KMS-11 (cell line): ENCODE results near the gene OOSP1.

Experiments
- H2AFZ ChIP-seq: fragments of 200-600 bp; sonication (generic); 2 replicates; pipeline ENCODE4 v1.6.1; 2016; ENCODE audit warnings: antibody characterized with exemption, mixed run types, low read depth
- H3K27ac ChIP-seq: fragments of 200-600 bp; sonication (generic); 2 replicates; pipeline ENCODE4 v1.6.1; 2016; ENCODE audit warnings: mild to moderate bottlenecking, mixed run types
- H3K27me3 ChIP-seq: fragments of 200-600 bp; sonication (generic); 2 replicates; pipeline ENCODE4 v1.6.1; 2017; ENCODE audit warnings: mild to moderate bottlenecking, low read depth, mixed run types, moderate library complexity; ENCODE audit not compliant: insufficient read depth
- H3K36me3 ChIP-seq: fragments of 200-600 bp; sonication (generic); 2 replicates; pipeline ENCODE4 v1.6.1; 2017; ENCODE audit warnings: mild to moderate bottlenecking, mixed run types; ENCODE audit not compliant: insufficient read depth
- H3K4me1 ChIP-seq: fragments of 200-600 bp; sonication (generic); 2 replicates; pipeline ENCODE4 v1.6.1; 2016; ENCODE audit warnings: mild to moderate bottlenecking, low read depth, mixed run types; ENCODE audit not compliant: poor library complexity, severe bottlenecking
- H3K4me2 ChIP-seq: fragments of 200-600 bp; sonication (generic); 2 replicates; pipeline ENCODE4 v1.7.0; 2016; ENCODE audit warnings: mild to moderate bottlenecking, mixed run types
- H3K4me3 ChIP-seq: fragments of 200-600 bp; sonication (generic); IDR thresholded peaks from 2 replicates; pipeline ENCODE4 v1.6.1; 2017; ENCODE audit warnings: low read depth, low read length, mixed read lengths; ENCODE audit not compliant: insufficient read depth
- H3K79me2 ChIP-seq: fragments of 200-600 bp; sonication (generic); 2 replicates; pipeline ENCODE4 v1.6.1; 2016; ENCODE audit warnings: low read depth, mixed run types; ENCODE audit not compliant: insufficient read depth
- H3K9ac ChIP-seq: fragments of 200-600 bp; sonication (generic); 2 replicates; pipeline ENCODE4 v1.6.1; 2016; ENCODE audit warnings: mild to moderate bottlenecking, mixed run types
- H4K20me1 ChIP-seq: fragments of 200-600 bp; sonication (generic); 2 replicates; pipeline ENCODE4 v1.6.1; 2016; ENCODE audit warnings: mild to moderate bottlenecking, mixed run types; ENCODE audit not compliant: insufficient read depth
- TF ChIP-seq, protein P1 (sequence below): fragments of 200-600 bp; sonication (generic); conservative IDR thresholded peaks from 2 replicates; pipeline ENCODE4 v1.6.1; 2017; ENCODE audit warnings: low read depth, mild to moderate bottlenecking, antibody characterized with exemption, low read length, moderate library complexity, mixed read lengths

The OOSP1 gene

DNA sequence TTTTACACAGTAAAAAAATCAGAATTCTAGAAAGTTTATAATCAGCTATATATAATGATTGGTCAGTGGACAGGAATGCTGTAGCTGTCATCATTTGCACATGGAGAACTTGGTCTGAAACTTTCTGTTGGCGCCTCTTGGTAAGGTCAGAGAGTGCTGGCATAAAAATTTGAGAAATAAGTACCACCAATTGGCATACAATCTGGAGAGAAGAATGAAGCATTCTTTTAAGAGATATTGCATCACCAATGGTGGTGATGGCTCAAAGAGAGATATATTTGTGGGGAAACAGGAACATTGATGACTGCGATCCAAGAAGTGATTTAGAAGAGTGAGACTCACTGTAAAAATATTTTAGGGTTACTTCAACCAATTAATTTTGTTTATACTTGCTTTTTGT lies 19.8 kb upstream of the OOSP1 start:
- Histone ChIP-seq H3K9ac (no peak overlapping the region), H3K79me2 (no peaks in the 10 kb centered on the region), H3K27ac (no peak overlapping the region), H3K4me1 (no peaks in the 10 kb centered on the region), H3K36me3 (no peaks in the 10 kb centered on the region), H2AFZ (no peak overlapping the region), H3K4me2 (no peak overlapping the region), H3K27me3 (no peaks in the 10 kb centered on the region), H3K4me3 (no peak overlapping the region), H4K20me1 (no peaks in the 10 kb centered on the region)
- TF ChIP-seq, protein P1, sequence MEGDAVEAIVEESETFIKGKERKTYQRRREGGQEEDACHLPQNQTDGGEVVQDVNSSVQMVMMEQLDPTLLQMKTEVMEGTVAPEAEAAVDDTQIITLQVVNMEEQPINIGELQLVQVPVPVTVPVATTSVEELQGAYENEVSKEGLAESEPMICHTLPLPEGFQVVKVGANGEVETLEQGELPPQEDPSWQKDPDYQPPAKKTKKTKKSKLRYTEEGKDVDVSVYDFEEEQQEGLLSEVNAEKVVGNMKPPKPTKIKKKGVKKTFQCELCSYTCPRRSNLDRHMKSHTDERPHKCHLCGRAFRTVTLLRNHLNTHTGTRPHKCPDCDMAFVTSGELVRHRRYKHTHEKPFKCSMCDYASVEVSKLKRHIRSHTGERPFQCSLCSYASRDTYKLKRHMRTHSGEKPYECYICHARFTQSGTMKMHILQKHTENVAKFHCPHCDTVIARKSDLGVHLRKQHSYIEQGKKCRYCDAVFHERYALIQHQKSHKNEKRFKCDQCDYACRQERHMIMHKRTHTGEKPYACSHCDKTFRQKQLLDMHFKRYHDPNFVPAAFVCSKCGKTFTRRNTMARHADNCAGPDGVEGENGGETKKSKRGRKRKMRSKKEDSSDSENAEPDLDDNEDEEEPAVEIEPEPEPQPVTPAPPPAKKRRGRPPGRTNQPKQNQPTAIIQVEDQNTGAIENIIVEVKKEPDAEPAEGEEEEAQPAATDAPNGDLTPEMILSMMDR = no peak

DNA sequence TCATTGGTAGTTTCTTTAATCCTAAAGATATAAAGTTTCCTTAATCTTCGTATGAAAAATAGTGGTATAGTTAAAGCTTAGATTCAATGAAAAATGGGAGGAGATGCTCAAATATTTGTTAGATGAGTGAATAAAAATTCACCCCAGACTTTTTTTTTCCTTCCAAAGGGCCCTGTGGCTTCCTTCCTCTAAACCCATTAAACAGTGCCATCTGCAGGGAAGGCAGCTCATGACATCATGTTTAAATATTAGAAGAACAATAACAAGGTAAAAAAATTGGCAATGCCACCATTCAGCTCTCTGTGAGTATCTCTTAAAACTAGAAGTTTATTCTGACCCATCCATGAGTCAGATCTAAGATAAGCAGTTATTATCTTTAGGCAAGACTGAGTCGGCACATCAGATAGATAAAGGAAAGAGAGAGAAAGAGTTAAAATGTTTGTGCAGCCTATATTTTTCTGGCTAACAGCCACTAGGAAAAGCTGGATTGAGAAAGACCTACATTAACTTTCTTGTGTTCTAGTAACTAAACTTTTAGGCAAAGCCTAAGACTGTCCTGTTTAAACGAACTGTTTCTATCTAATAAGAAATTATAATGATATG lies 19.1 kb upstream of the OOSP1 start:
- Histone ChIP-seq H2AFZ (no peak overlapping the region), H4K20me1 (no peaks in the 10 kb centered on the region), H3K27me3 (no peaks in the 10 kb centered on the region), H3K27ac (no peak overlapping the region), H3K9ac (no peak overlapping the region), H3K4me3 (no peak overlapping the region), H3K79me2 (no peaks in the 10 kb centered on the region), H3K4me1 (no peaks in the 10 kb centered on the region), H3K36me3 (no peaks in the 10 kb centered on the region), H3K4me2 (no peak overlapping the region)
- TF ChIP-seq, protein P1 = peak; percentile 47

DNA sequence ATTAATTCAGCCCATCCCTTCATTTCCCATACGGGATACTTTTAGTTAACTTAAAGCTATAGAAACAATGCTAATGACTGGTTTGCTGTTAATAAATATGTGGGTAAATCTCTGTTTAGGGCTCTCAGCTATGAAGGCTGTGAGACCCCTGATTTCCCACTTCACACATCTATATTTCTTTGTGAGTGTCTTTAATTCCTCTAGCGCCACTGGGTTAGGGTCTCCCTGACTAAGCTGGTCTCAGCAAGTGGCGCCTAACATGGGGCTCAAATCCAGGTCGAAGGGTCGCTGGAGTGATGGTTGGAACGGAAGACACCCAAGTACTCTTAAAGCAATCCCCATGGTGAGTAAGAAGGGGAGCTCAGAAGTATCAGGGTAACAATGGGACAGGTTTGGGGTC lies 14.4 kb upstream of the OOSP1 start:
- TF ChIP-seq, protein P1 = no peak

DNA sequence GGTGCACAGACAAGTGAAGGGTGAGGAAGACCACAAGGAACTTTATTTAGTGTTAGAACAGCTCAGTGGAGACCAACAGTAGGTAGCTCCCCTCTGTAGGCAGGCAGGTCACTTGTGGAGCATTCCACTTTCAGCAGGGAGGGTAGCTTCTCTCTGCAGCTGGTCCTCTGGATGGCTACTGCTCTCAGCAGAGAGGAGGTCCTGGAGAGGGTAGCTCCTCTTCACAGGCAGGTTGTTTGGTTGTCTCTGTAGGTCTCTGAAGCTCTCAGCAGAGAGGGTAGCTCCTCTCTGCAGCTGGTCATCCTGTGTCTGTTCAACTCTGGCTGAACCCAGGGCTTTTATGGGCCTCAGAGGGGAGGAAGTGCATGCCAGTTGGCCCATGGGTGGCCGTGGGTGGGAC lies 6.5 kb upstream of the OOSP1 start:
- H2AFZ ChIP-seq = no peak overlapping the region
- no peaks in the 10 kb centered on the region for H4K20me1 ChIP-seq
- H3K9ac ChIP-seq = no peak overlapping the region
- no peak overlapping the region for H3K4me3 ChIP-seq
- no peaks in the 10 kb centered on the region for H3K79me2 ChIP-seq
- H3K27ac ChIP-seq = no peak overlapping the region
- H3K4me2 ChIP-seq = no peak overlapping the region
- TF ChIP-seq, protein P1 = no peak
- H3K27me3 ChIP-seq = no peaks in the 10 kb centered on the region
- H3K36me3 ChIP-seq = no peaks in the 10 kb centered on the region
- H3K4me1 ChIP-seq = no peaks in the 10 kb centered on the region

More for the DNA sequence above, 14.4 kb upstream of the OOSP1 start:
- H3K27ac ChIP-seq = no peak overlapping the region
- no peak overlapping the region for H2AFZ ChIP-seq
- no peaks in the 10 kb centered on the region for H3K79me2 ChIP-seq
- no peaks in the 10 kb centered on the region for H3K27me3 ChIP-seq
- H4K20me1 ChIP-seq = no peaks in the 10 kb centered on the region
- H3K4me2 ChIP-seq = no peak overlapping the region
- no peak overlapping the region for H3K9ac ChIP-seq
- H3K4me1 ChIP-seq = no peaks in the 10 kb centered on the region
- H3K36me3 ChIP-seq = no peaks in the 10 kb centered on the region
- no peak overlapping the region for H3K4me3 ChIP-seq
